Gastrocnemius medialis (tissue), 4 donors: ENCODE data around the gene ABO.
"Not testable (repeated sequence)": the region's sequence is repeated elsewhere in the genome, so short reads cannot be mapped to it uniquely, and the experiment has no call there.

ENCODE experiments used
- POLR2A ChIP-seq, 2 donors: fragments of 450-650 bp; IDR thresholded peaks; one replicate each; pipeline ENCODE4 v1.6.1; 2017; ENCODE audit warnings: antibody characterized with exemption in 2 of 2, mild to moderate bottlenecking in 2 of 2, moderate library complexity in 2 of 2
- TF ChIP-seq, protein P1 (sequence below), 5 experiments: fragments of 450-650 bp in 3 of 5; fragments of 200-600 bp in 2 of 5; sonication (generic) in 2 of 5; IDR thresholded peaks in 4 of 5; conservative IDR thresholded peaks in 1 of 5; 1 replicate in 4 of 5; 2 replicates in 1 of 5; pipeline ENCODE4 v1.5.1; 2016 to 2019; ENCODE audit warnings: antibody characterized with exemption in 5 of 5, mild to moderate bottlenecking in 3 of 5, moderate library complexity in 3 of 5

DNA sequence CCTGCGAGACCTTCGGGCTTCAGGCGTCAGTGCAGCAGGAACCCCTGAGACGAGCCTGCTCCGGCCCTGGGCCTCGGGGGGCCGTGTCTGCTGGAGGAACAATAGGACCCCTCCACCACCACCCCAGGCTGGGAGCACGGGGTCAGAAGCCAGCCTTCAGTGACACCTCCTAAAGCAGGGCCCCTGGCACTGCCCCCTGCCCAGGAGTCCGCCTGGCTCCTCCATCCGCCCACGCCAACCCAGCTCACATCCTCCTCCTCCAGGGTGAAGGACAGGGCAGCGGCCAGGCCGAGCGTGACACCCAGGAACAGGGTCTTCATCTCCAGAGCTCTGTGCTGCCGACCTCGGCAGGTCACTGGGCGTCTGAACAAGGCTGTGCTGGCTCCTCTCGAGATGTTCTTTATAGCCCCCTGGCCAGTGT, 66.1 kb downstream of the ABO start, which contains the start of gene OBP2B:
- TF ChIP-seq, protein P1, sequence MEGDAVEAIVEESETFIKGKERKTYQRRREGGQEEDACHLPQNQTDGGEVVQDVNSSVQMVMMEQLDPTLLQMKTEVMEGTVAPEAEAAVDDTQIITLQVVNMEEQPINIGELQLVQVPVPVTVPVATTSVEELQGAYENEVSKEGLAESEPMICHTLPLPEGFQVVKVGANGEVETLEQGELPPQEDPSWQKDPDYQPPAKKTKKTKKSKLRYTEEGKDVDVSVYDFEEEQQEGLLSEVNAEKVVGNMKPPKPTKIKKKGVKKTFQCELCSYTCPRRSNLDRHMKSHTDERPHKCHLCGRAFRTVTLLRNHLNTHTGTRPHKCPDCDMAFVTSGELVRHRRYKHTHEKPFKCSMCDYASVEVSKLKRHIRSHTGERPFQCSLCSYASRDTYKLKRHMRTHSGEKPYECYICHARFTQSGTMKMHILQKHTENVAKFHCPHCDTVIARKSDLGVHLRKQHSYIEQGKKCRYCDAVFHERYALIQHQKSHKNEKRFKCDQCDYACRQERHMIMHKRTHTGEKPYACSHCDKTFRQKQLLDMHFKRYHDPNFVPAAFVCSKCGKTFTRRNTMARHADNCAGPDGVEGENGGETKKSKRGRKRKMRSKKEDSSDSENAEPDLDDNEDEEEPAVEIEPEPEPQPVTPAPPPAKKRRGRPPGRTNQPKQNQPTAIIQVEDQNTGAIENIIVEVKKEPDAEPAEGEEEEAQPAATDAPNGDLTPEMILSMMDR (IDR thresholded peaks at IDR 0.05 in 4 of 5, conservative IDR thresholded peaks at IDR 0.05 in 1 of 5) = not testable (repeated sequence)
- TF ChIP-seq POLR2A (IDR thresholded peaks at IDR 0.05) = not testable (repeated sequence)
